CD8-positive, alpha-beta memory T cell (primary cell): ENCODE data around the gene GNG10. TPM values are rescaled to one million over a fixed set of nuclear protein-coding genes. Genes with fewer than 3 reads are reported as not detected.
A peak's percentile ranks its signal among the peaks of the same experiment; 100 is the strongest.

Source experiments
- CTCF ChIA-PET: fragments of 350-600 bp; sonication (Branson Sonifier 250); formaldehyde crosslinking; loops from one replicate; lab custom pipeline; 2021; ENCODE audit warnings: antibody characterized with exemption; lab: Charles Lee
- POLR2A ChIA-PET: fragments of 350-600 bp; sonication (Branson Sonifier 250); formaldehyde crosslinking; loops from one replicate; lab custom pipeline; 2021; ENCODE audit warnings: antibody characterized with exemption; lab: Charles Lee
- DNase-seq, 5 donors: peaks; one replicate each; pipeline versions ENCODE4 v3.0.0 to v3.0.0-alpha.2; 2020 to 2022; ENCODE audit warnings: mixed read lengths in 1 of 5
- H3K27ac ChIP-seq: one replicate; pipeline ENCODE4 v1.7.0; 2013; ENCODE audit warnings: low read depth, mild to moderate bottlenecking, low read length, moderate library complexity
- H3K27me3 ChIP-seq: 2 replicates; pipeline ENCODE4 v1.7.0; 2013; ENCODE audit warnings: low read length, mild to moderate bottlenecking; ENCODE audit not compliant: insufficient read depth, poor library complexity, severe bottlenecking
- H3K36me3 ChIP-seq: 2 replicates; pipeline ENCODE4 v1.7.0; 2013; ENCODE audit warnings: mild to moderate bottlenecking, low read length, moderate library complexity; ENCODE audit not compliant: insufficient read depth
- H3K4me1 ChIP-seq: 2 replicates; pipeline ENCODE4 v1.7.0; 2013; ENCODE audit warnings: mild to moderate bottlenecking, low read length, moderate library complexity; ENCODE audit not compliant: insufficient read depth
- H3K4me3 ChIP-seq: 2 replicates; pipeline ENCODE4 v1.7.0; 2013; ENCODE audit warnings: mild to moderate bottlenecking, low read length
- H3K9me3 ChIP-seq: 2 replicates; pipeline ENCODE4 v1.7.0; 2013; ENCODE audit warnings: mild to moderate bottlenecking, low read length
- H3K27ac Mint-ChIP-seq, 8 donors: one replicate each; pipeline ENCODE4 v1.8.0; 2020 to 2021; ENCODE audit warnings: mixed read lengths in 8 of 8, mild to moderate bottlenecking in 6 of 8, inconsistent platforms in 3 of 8, moderate library complexity in 3 of 8
- H3K27me3 Mint-ChIP-seq, 2 donors: one replicate each; pipeline ENCODE4 v1.8.0; 2020 to 2021; ENCODE audit warnings: mixed read lengths in 2 of 2, mild to moderate bottlenecking in 1 of 2, moderate library complexity in 1 of 2
- H3K36me3 Mint-ChIP-seq, 3 donors: one replicate each; pipeline ENCODE4 v1.8.0; 2020 to 2021; ENCODE audit warnings: mixed read lengths in 3 of 3, inconsistent platforms in 1 of 3, mild to moderate bottlenecking in 1 of 3
- H3K4me1 Mint-ChIP-seq, 3 donors: one replicate each; pipeline ENCODE4 v1.8.0; 2020 to 2021; ENCODE audit warnings: mixed read lengths in 3 of 3, inconsistent platforms in 1 of 3, mild to moderate bottlenecking in 1 of 3
- H3K4me3 Mint-ChIP-seq, 7 donors: one replicate each; pipeline ENCODE4 v1.8.0; 2020 to 2021; ENCODE audit warnings: mixed read lengths in 7 of 7, mild to moderate bottlenecking in 6 of 7, moderate library complexity in 4 of 7, inconsistent platforms in 2 of 7
- H3K9me3 Mint-ChIP-seq, 5 donors: one replicate each; pipeline ENCODE4 v1.8.0; 2020 to 2022; ENCODE audit warnings: mixed read lengths in 5 of 5, mild to moderate bottlenecking in 3 of 5, moderate library complexity in 2 of 5, inconsistent platforms in 1 of 5
- polyA plus RNA-seq: library from polyadenylated mRNA; unstranded; fragments of 300-500 nt; fragmentation: Illumina TruSeq; gene quantifications from one replicate; pipeline ENCODE4 v1.2.3, GENCODE V29; 2021
- total RNA-seq, 2 experiments: library from RNA; stranded (reverse); gene quantifications; one replicate each; pipeline ENCODE4 v1.2.3, GENCODE V29; 2021

The GNG10 gene
- total and polyA plus RNA-seq, 3 experiments from 2014 or later = 21.9 to 25.1 (median 22.9) TPM

DNA sequence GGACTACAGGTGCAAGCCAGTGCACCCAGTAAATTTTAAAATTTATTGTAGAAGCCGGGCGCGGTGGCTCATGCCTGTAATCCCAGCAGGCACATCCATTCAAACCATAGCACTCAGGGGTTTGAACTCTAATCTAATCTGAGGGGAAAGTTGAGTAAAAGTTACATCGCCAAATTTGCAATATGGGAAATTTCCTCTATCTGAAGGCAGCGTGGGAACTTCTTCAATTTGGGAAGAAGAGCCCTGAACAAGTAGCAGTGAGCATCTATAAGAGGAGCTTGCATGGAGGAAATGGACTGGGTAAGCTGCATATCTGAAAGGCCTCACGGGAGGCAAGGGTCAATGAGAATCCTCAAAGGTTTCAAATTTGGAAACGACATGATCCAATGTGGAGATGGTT, 33.0 kb upstream of the GNG10 start:
- Mint-ChIP-seq H3K4me1 (peaks cover 21 to 28% (median 26%) of the 10 kb centered on the region in 3 donors), H3K9me3 (no peaks in the 10 kb centered on the region), H3K27me3 (peaks cover 0 to 10% of the 10 kb centered on the region in 2 donors), H3K27ac (no peak overlapping the region), H3K36me3 (peaks cover 0 to 8% (median 0%) of the 10 kb centered on the region in 3 donors), H3K4me3 (peak overlapping the region in 1 of 7 donors; percentile 15)
- Histone ChIP-seq H3K4me1 (peaks cover 20% of the 10 kb centered on the region), H3K4me3 (no peak overlapping the region), H3K36me3 (no peaks in the 10 kb centered on the region), H3K9me3 (no peaks in the 10 kb centered on the region), H3K27me3 (no peaks in the 10 kb centered on the region), H3K27ac (no peak overlapping the region)
- ChIA-PET CTCF (no interaction called here), POLR2A (no interaction called here)
- DNase-seq = no peak

DNA sequence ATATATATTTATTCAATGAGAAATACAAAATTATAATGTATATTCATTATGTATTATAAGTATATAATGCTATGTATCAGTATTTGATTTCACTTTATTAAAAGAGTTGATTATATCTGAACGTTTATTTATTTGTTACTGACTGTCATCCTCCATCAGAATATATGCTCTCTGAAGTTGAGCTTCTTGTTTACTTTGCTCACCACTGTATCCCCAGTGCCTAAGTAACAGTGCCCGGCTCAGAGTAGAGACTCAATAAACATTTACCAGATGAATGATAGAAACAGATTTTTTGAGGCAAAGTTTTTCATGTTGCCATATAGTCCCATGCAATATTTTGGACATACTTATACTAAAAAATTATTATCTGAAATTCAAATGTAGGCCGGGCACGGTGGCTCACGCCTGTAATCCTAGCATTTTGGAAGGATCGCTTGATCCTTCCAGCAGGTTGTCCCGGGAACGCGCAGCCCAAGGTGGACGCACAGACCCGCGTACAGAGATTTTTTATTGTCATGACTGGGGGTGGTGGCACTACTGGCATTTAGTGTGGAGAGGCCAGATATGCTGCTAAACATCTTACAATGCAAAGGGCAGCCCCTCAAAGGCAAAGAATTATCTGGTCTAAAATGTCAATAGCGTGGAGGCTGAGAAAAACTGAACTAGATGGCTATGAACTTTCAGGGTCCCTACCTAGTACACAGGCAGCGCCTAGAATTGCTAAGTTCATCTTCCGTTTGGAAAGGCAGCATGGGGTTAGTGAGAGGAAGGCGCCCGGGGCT, 31.0 kb upstream of the GNG10 start:
- H3K27ac Mint-ChIP-seq = peak overlapping the region; percentile 77 to 95 (median 90)
- H3K36me3 ChIP-seq = no peaks in the 10 kb centered on the region
- H3K36me3 Mint-ChIP-seq = peaks cover 0 to 8% (median 0%) of the 10 kb centered on the region in 3 donors
- H3K4me1 Mint-ChIP-seq = peaks cover 38 to 48% (median 46%) of the 10 kb centered on the region in 3 donors
- peak overlapping the region; percentile 92 to 99 (median 95) for H3K4me3 Mint-ChIP-seq
- peak overlapping the region; percentile 71 for H3K27ac ChIP-seq
- H3K4me1 ChIP-seq = peaks cover 20% of the 10 kb centered on the region
- H3K9me3 Mint-ChIP-seq = no peaks in the 10 kb centered on the region
- DNase-seq = peak in 1 of 5 donors; percentile 0
- peak overlapping the region; percentile 95 for H3K4me3 ChIP-seq
- ChIA-PET CTCF (interaction anchor here (0.9 to 1.1 kb wide), 3 partner anchors 9 to 37 kb away, joined by 3 to 4 read pairs (median 3); partner anchors contain the start of gene GNG10), POLR2A (interaction anchor here (1.0 to 1.4 kb wide), 3 partner anchors 31 to 856 kb away, joined by 4 to 10 read pairs (median 6); partner anchors contain the start of genes ECPAS, GNG10 and KIAA1958)
- no peaks in the 10 kb centered on the region for H3K27me3 ChIP-seq
- H3K9me3 ChIP-seq = no peaks in the 10 kb centered on the region
- H3K27me3 Mint-ChIP-seq = peaks cover 0 to 3% of the 10 kb centered on the region in 2 donors

DNA sequence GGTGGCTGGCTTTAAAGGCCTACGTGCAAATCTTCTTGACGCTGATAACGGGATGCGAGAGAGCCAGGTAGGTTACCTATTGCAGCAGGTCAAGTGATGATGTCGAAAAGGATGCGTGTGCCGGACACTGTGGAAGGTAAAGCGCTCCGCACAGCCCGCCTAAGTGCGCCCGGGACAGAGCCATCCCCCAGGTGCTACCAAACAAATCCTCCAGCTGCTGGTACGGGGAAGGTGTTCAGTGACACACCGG, 30.5 kb upstream of the GNG10 start:
- Histone ChIP-seq H3K27me3 (no peaks in the 10 kb centered on the region), H3K36me3 (no peaks in the 10 kb centered on the region), H3K9me3 (no peaks in the 10 kb centered on the region), H3K27ac (peak overlapping the region; percentile 71), H3K4me1 (peaks cover 20% of the 10 kb centered on the region), H3K4me3 (peak overlapping the region; percentile 95)
- H3K4me1 Mint-ChIP-seq = peaks cover 40 to 53% (median 51%) of the 10 kb centered on the region in 3 donors
- CTCF ChIA-PET = interaction anchor here (0.9 to 1.8 kb wide), 3 partner anchors 9 to 36 kb away, joined by 3 to 5 read pairs (median 4); partner anchors contain the start of gene GNG10
- H3K27me3 Mint-ChIP-seq = no peaks in the 10 kb centered on the region
- no peak for DNase-seq
- POLR2A ChIA-PET = interaction anchor here (0.6 to 1.4 kb wide), 4 partner anchors 18 to 856 kb away, joined by 3 to 10 read pairs (median 5); partner anchors contain the start of genes ECPAS, GNG10 and KIAA1958
- H3K4me3 Mint-ChIP-seq = peak overlapping the region; percentile 92 to 99 (median 95)
- H3K27ac Mint-ChIP-seq = peak overlapping the region; percentile 77 to 95 (median 90)
- H3K9me3 Mint-ChIP-seq = no peaks in the 10 kb centered on the region
- peaks cover 0 to 8% (median 0%) of the 10 kb centered on the region in 3 donors for H3K36me3 Mint-ChIP-seq

DNA sequence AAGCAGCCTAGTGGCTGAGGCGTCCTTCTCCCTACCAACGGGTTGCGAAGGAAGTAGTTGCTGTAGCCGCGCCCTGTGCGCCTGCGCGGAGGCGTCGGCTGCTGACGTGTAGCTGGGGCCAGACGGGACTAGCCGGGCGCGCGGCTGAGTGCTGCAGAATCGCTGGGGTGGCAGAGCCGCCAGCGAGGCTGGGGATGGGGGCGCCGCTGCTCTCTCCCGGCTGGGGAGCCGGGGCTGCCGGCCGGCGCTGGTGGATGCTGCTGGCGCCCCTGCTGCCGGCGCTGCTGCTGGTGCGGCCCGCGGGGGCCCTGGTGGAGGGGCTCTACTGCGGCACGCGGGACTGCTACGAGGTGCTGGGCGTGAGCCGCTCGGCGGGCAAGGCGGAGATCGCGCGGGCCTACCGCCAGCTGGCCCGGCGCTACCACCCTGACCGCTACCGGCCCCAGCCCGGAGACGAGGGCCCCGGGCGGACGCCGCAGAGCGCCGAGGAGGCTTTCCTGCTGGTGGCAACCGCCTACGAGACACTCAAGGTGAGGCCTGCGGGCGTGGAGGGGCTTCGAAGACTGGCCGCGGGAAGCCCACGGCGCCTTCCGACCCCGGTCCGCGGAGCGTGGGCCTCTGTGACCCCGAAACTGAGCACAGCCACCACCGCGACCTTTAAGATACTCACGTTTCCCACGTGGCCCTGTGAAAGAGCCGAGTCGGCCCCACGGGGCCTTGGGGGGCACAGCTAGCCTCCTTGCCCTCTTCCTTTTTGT, 30.0 kb upstream of the GNG10 start, which contains the start of gene DNAJC25:
Gene DNAJC25, plus strand, starts transcription at position 121 of the 758 bp plus-strand sequence. Its CDS starts 74 bp downstream, at position 195.
- H3K9me3 ChIP-seq = no peaks in the 10 kb centered on the region
- peak within 1 kb of the TSS; percentile 95 for H3K4me3 ChIP-seq
- H3K27ac Mint-ChIP-seq = peak within 1 kb of the TSS; percentile 85 to 95 (median 90)
- peak within 1 kb of the TSS; percentile 92 to 99 (median 95) for H3K4me3 Mint-ChIP-seq
- peak within 1 kb of the TSS; percentile 82 for H3K27ac ChIP-seq
- H3K27me3 Mint-ChIP-seq = no peaks in the 10 kb centered on the region
- H3K36me3 ChIP-seq = no peaks in the 10 kb centered on the region
- ChIA-PET CTCF (interaction anchor here (0.9 to 1.8 kb wide), 3 partner anchors 10 to 36 kb away, joined by 3 to 5 read pairs (median 4); partner anchors contain the start of gene GNG10), POLR2A (interaction anchor here (0.6 to 1.4 kb wide), 4 partner anchors 18 to 855 kb away, joined by 3 to 10 read pairs (median 5); partner anchors contain the start of genes ECPAS, GNG10 and KIAA1958)
- no peaks in the 10 kb centered on the region for H3K9me3 Mint-ChIP-seq
- DNase-seq = peak; percentile 94 to 98 (median 97)
- no peaks in the 10 kb centered on the region for H3K27me3 ChIP-seq
- peaks cover 43 to 56% (median 54%) of the 10 kb centered on the region in 3 donors for H3K4me1 Mint-ChIP-seq
- H3K36me3 Mint-ChIP-seq = peaks cover 0 to 8% (median 0%) of the 10 kb centered on the region in 3 donors
- H3K4me1 ChIP-seq = peaks cover 20% of the 10 kb centered on the region

DNA sequence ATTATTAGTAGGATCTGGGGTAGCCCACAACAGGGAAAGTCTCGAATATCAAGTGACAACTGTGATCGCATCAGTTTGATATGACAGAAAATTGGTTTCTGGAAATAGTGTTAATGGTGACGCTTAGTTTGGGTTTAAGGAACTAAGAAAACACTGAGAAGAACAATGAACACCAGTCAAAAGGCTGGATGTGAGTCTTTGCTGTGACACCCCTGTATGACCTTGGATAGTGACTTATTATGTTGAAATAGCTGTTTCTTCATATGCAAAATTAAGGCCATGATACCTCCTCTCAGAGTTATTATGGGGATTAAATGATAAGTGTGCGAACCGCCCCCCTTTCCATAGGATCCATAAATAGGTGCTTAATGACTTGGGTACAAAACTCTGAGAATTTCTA, 29.3 kb upstream of the GNG10 start:
- POLR2A ChIA-PET = interaction anchor here (1.4 kb wide), 2 partner anchors 30 to 855 kb away, joined by 6 to 10 read pairs; partner anchors contain the start of genes GNG10 and KIAA1958
- Histone ChIP-seq H3K9me3 (no peaks in the 10 kb centered on the region), H3K4me1 (peaks cover 20% of the 10 kb centered on the region), H3K27ac (peak overlapping the region; percentile 82), H3K36me3 (no peaks in the 10 kb centered on the region), H3K4me3 (peak overlapping the region; percentile 95), H3K27me3 (no peaks in the 10 kb centered on the region)
- DNase-seq = peak in 1 of 5 donors; percentile 1
- Mint-ChIP-seq H3K4me3 (peak overlapping the region; percentile 83 to 99 (median 93)), H3K36me3 (peaks cover 0 to 8% (median 0%) of the 10 kb centered on the region in 3 donors), H3K27ac (peak overlapping the region; percentile 85 to 95 (median 90)), H3K9me3 (no peaks in the 10 kb centered on the region), H3K27me3 (no peaks in the 10 kb centered on the region), H3K4me1 (peaks cover 43 to 56% (median 54%) of the 10 kb centered on the region in 3 donors)
- CTCF ChIA-PET = interaction anchor here (1.8 kb wide), 1 partner anchor 10 kb away, joined by 5 read pairs; no protein-coding TSS in a partner anchor

DNA sequence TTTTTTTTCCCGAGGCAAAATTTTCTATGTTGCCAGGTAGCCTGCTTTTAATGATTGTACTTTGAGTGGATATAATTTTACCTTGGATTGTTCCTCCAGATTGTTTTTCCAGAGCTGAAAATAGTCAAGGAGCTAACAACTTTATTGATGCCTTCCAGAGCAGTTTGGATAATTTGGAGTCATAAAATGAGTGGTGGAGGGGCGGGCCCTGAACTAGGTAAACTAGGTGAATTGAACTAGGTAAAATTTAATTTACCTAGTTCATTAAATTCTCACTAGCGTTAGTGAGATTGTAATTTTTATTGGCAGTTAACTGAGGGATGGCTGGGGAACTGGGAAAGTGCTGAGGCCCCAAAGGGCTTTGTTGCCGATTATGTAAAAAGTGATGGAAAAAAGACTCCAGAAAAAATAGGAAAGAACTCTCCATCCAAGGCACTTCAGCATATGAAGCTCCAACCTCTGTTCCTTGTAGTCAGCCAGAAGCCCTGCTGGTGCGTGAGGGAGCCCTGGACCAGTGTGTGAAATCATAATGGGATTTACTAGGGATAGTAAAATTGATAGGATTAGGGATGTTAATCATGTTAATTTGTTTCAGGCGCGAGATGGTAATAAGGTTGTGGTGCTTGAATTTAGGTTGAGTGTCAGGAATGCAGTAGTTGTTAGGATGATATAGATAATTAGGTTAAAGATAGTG, 28.6 kb upstream of the GNG10 start:
- Histone ChIP-seq H3K36me3 (no peaks in the 10 kb centered on the region), H3K27me3 (no peaks in the 10 kb centered on the region), H3K4me1 (peaks cover 20% of the 10 kb centered on the region), H3K27ac (peak overlapping the region; percentile 82), H3K4me3 (no peak overlapping the region), H3K9me3 (no peaks in the 10 kb centered on the region)
- Mint-ChIP-seq H3K9me3 (no peaks in the 10 kb centered on the region), H3K36me3 (peaks cover 0 to 8% (median 0%) of the 10 kb centered on the region in 3 donors), H3K27me3 (no peaks in the 10 kb centered on the region), H3K27ac (peak overlapping the region in 5 of 8 donors; percentile 11 to 95 (median 14)), H3K4me1 (peaks cover 43 to 56% (median 54%) of the 10 kb centered on the region in 3 donors), H3K4me3 (peak overlapping the region; percentile 25 to 96 (median 84))
- ChIA-PET POLR2A (no interaction called here), CTCF (interaction anchor here (1.8 kb wide), 1 partner anchor 11 kb away, joined by 5 read pairs; no protein-coding TSS in a partner anchor)
- no peak for DNase-seq

DNA sequence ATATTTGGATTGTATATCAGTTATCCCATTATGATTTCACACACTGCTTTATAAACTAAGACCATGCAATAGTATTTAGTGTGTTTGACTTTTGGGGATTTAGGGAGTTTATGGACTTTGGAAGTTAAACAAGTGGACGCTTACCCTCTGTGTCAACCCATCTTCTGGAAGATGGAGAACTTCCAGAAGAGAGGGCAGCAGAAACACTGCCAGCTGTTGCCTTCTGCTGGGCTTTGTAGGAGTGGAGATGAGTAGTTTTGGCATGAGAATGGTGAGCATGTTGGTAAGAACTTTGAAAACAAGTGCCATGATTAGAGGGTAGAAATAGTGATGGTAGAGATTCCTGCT, 28.0 kb upstream of the GNG10 start:
- Mint-ChIP-seq H3K27me3 (no peaks in the 10 kb centered on the region), H3K4me3 (peak overlapping the region; percentile 2 to 96 (median 25))
- no peak overlapping the region for H3K4me3 ChIP-seq

More for the DNA sequence above, 28.0 kb upstream of the GNG10 start:
- H3K9me3 Mint-ChIP-seq = no peaks in the 10 kb centered on the region
- peaks cover 0 to 8% (median 0%) of the 10 kb centered on the region in 3 donors for H3K36me3 Mint-ChIP-seq
- DNase-seq = no peak
- peak overlapping the region in 6 of 8 donors; percentile 11 to 95 (median 25) for H3K27ac Mint-ChIP-seq
- Histone ChIP-seq H3K4me1 (peaks cover 20% of the 10 kb centered on the region), H3K27me3 (no peaks in the 10 kb centered on the region), H3K27ac (no peak overlapping the region), H3K9me3 (no peaks in the 10 kb centered on the region), H3K36me3 (no peaks in the 10 kb centered on the region)
- H3K4me1 Mint-ChIP-seq = peaks cover 43 to 56% (median 54%) of the 10 kb centered on the region in 3 donors
- ChIA-PET CTCF (no interaction called here), POLR2A (no interaction called here)
